Middle frontal gyrus (tissue), 1 donor: ENCODE measurements around the gene NACAD.
A peak's percentile ranks its signal among the peaks of the same experiment; 100 is the strongest.
"Not testable (repeated sequence)": the region's sequence is repeated elsewhere in the genome, so short reads cannot be mapped to it uniquely, and the experiment has no call there.

Experiments used
- DNase-seq: peaks from one replicate; pipeline ENCODE4 v3.0.0-alpha.2; 2015; ENCODE audit warnings: low spot score; ENCODE audit errors: extremely low spot score

Gene NACAD

DNA sequence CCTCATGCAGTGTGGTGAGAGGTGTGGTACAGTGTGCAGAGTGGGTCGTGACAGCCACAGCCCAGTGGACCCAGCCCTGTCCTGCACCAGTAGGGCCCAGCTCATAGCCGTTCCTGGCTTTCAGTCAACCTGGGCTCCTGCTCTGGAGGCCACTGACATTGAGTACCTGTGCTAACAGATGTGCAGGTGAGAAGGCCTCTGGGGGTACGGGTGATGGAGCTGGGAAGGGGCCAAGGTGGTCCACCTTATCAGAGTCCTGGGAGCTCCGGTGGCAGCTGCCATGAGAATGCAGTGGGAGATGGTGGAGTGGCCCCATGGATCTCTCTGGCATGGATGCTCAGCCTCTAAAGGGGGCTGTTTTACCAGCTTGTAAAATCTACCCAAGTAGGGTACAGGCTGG lies 28.8 kb upstream of the NACAD start:
- no peak for DNase-seq

DNA sequence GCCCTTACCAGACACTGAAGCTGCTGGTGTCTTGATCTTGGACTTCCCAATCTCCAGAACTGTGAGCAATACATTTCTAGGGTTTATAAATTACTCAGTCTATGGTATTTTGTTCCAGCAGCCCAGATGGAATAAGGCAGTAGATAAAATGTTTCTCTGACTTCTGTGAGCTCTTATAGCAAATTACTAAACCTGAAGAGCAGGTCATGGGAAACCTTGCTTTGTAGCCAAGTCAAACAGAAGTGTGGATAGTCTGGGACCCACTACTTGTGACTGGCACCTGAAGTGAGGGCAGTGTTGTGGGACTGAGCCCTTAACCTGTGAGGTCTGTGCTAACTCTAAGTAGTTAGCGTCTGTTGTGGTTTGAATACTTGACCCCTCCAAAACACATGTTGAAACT lies 27.3 kb upstream of the NACAD start:
- no peak for DNase-seq

DNA sequence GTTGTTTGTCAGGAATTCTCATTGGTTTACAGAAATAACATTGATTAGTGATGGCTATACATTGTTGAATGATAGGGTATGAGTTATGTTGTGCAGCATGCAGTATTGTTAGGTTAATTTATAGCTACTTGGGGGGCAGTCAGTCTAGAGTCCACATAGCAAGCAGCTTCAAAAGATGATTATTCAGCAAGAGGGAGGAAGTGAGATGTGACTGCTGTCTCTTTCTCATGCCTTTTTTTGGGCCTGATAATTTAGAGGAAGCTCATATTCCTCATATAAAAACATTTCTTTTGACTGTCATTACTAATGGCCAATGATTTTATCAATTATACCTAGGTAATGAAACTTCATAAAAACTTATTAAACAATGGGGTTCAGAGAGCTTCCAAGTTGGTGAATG lies 26.2 kb upstream of the NACAD start:
- no peak for DNase-seq

DNA sequence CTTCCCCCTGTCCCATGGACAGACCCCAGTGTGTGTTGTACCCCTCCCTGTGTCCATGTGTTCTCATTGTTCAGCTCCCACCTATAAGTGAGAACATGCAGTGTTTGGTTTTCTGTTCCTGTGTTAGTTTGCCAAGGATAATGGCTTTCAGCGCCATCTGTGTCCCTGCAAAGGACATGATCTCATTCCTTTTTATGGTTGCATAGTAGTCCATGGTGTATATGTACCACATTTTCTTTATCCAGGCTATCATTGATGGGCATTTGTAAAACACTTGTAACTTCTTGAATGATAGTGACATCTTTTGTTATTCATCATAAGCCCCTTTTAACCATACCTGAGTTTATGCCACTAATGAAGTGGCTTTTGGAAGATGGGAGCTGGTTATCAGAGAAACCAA lies 25.5 kb upstream of the NACAD start:
- DNase-seq = not testable (repeated sequence)

DNA sequence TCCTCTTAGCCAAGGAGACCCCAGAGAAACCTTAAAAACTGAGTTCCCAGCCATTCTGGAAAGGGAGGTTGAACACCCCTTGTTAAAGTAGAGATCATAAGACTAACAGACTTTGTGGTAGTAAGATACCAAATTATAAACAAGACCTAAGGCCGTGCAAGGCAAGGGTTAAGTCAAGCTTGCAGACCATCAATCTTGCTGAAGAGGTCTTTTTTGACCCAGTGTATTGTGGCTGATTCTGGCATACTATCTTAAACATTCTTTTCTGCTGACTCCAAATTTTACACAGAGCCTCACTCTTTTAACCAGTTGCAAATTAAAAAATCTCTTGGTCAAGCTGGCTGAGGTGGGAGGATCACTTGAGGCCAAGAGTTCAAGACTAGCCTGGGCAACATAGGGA lies 23.9 kb upstream of the NACAD start:
- DNase-seq = no peak

DNA sequence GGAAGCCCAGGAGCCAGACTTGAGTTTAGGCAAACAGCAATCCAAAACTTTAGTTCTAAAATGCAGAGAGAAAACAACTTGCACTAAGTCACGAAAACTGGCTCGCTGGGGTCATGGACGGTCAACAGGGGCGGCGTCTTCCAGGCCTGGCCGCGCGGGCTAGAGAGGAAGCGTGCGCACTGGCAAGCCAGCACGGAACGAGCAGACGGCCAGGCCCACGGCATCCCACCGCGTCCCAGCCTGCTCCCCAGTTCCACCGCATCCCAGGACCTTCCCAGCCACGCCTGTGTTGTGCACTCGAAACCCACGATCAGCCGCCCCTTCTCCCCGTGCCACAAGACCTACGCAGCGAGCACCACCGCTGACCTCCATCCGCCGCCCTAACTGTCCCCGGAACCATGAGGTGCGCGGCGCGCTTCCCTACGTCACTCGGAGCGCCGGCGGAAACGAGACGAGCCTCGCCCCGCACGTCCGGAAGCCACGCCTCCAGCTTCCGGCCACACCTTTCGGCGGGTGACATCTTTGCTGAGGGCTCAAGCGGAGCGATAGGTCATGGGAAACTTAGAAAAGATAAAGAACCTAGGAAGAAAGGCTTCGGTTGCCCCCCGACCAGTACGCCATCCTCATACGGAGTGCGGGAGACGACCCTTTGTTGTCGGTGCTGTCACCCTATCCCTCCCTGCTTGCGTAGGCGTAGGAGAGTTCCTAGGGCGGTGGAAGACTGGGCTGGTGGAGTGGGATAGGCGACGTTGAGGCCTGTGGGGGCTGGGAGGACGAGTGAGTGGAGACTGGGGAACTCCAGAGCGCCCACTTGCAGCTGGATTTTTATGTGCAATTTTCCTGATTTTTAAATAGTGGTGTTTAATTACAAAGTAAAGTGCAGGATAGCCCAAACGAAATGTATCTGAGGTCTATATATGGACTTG lies 22.8 kb upstream of the NACAD start, which contains the start of gene TBRG4:
Gene TBRG4 (minus strand): TSS at position 400 of the 926 bp plus-strand sequence. CDS start 2,460 bp downstream, outside the sequence.
- DNase-seq = peak; percentile 96

DNA sequence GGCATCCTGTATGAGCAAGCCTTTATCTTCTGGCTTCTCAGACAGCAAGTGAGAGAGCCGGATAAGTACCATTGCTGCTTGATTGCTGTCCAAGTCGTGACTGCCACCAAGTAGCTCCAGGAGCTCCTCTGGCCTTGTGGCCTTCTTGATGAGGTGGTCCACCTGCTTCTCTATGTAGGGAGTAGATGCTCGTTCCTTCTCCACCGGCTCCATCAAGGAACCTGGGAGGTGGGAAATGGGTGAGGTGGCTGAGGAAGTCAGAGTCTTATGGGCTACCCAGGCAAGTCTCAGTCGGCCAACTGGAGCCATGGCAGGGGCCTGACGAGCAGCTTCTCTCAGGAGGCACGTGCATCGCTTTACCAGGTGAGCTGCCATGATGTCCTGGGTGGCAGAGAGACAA lies 20.1 kb upstream of the NACAD start:
- DNase-seq = no peak

DNA sequence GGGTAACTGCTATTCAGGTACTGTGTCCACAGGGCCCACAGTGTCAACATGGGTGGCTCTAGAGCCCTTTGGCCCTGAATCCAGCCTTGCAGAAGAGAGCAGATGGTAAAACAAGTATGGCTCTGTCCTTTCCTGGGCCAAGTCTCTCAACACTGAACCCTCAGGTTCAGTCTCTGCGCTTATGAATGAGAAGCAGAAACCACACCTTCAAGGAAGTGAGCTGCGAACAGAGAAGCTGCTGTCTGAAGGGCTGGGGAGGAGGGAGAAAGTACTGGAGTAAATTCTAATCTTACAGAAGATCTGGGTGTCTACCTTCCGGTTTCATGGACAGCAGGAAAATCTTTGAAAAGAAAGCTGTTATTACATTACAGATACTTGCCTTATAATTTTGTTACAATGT lies 18.6 kb upstream of the NACAD start:
- DNase-seq = no peak

DNA sequence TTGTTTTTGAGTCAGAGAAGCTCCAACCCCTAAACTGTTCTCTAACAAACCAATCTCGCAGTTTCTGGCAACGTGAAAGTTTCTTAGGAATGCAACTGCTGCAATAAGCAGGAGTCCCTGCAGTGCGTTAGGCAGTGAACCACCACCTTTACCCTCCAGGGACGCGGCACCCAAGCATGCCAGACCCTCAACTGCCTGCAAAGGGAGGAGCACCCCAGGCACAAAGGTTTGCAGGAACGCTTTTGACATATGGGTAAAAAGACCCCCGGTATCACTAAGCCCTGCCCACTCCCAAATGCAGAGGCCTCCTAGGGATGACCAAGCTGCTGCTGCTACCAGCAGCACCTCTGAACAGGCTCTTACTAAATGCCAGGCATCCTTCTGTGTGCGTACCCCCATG lies 18.1 kb upstream of the NACAD start:
- no peak for DNase-seq

DNA sequence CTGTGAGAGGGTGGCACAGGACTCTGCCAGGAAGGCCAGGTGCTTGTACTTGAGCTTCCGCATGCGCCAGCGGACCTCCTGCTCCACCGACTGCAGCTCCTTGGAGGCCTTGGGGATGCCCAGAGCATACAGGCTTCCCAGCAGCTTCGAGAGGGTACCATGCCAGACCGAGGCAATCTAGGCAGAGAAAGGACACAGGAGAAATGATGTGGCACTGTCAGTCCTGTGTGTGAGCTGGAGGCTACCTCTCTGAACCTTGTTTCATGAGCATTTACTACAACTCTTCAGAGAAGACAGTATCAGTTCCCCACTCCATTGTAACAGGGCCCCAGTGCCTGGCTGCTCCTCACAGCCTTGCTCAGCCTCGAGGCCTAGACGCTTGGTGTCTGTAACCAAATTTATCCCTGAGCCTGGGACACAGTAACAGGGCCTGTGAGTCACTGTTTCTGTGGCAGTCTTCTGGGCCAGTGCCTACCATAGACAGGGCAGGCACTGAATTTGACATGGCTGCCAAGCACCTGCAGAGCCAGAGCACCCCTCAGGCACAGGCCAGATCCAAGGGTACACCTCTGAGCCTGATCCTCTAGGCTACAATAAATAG lies 16.9 kb upstream of the NACAD start:
- DNase-seq = no peak

DNA sequence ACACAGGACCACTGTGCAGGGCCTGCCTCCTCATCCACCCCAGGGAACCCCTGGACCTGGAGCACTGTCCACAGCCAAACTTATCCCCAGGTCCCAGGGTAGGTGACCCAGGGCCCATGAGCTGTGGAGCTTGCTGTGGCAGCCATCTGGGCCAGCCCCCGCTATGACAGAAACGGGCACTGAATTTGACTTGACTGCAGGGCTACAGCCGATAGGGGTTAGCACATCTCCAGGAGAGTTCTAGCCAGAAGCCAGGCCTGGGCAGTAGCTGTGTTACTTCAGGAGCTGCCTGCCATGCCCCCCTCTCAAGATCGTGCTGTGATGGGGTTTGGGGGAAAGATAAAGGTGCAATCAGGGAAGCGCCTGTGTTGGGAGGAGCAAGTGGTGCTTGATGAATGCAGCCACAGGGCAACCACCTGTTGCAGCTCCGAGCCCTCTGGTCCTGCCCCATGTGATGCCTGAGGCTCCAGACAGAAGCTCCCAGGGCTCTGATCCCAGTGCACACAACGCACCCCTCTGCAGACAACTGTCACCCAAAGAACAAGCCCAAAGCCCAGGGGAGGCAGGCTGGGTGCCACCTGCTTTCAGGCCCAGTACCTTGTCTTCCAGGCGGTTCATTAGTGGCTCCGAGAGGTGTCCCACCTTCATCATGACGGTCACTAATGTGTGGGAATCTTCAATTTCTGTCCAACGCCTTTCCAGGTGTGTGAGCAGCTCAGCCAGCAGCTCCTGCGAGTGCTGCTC lies 16.2 kb upstream of the NACAD start:
- no peak for DNase-seq

DNA sequence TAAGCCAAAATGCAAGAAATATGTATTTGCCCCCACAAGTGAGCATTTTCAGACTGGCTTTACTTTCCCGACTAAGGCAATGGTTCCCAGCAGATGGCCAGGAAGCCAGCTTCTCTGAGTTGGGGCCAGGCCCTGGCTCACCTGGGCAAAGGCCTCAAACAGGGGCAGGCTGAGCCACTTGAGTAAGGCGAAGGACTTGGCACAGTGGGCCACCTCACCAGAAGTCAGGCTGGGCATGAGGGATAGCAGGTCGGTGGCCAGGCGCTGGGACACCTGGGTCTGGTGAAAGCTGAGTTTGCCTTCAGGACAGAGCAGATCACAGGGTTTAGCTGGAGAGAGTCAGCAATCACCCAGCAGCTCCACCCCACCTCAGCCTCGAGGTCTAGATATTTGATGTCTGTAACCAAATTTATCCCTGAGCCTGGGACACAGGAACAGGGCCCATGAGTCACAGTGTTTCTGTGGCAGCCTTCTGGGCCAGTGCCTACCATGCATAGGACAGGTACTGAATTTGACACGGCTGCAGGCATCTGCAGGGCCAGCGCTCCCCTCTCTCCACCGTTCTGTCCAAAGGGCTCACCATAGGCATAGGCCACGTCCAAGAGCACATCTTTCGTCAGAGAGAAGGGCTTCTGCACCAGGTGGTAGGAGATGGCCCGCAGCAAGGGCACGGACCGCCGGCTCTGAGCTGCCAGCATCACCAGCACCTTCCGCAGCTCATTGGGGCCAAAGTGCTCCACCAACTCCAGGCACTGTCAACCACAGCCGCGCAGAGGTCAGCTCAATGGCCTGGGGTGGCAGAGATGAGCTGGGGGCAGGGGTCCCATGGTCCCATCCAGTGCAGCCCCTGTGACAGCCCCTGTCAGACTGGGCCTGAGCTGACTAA lies 15.4 kb upstream of the NACAD start:
- no peak for DNase-seq

DNA sequence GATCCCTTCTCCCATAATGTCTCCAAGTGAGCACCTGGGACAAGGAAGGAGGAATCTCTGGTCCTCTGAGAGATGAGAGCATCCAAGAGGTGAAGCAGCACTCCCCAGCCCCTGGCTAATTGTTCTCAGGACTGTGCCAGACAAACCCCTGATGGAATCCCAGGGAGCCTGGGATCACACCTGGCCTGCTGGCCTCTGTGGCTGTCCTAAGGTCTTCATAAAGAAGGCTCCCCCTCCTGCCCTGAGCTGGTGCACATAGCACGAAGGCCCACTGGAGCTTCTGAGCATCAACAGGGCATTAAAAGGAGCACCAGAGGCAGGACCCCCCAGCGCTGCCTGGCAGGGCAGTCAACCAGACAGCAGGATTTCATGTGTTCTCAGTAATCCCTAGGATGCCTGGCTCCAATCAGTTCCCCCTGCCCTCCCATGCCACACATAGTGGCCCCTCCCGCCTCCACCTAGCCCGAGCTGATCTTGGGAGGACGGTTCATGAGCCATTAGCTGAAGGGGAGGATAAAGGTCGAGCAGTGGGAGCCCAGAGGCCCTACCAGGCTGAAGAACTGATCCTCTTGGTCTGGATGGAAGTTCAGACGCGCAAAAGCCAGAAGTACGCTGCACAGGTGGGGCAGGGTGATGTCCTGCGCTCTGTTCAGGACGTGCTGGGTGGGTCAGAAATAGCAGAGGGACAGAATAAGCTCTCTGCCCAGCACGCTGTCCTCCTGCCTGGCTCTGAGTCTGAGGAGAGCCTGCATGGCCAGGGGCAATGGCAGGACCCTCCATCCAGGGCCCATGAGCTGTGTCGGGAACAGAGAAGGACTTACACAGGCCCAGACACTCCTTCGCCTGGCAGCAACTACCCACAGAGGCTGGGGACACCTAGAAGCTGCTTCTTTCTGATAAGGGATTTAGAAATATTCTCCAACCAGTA lies 14.3 kb upstream of the NACAD start:
- no peak for DNase-seq

DNA sequence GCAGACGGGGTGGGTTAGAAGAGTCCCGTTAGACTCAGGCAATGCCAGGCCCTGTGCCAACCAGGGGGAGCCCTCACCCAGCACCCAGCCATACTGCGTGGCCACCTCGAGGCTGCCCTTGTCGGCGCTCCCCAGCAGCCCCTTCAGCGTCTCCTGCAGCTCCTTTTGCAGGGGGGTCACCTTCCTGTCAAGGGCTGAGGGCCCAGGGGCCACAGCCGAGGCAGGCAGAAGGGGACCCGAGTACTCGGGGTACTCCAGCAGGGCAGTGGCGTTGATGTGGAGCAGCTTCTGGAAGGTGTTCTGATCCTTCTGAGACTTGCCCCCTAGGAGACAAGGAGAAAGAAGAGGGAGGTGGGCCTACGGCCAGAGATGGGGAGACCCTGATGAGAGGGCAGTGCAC lies 13.0 kb upstream of the NACAD start:
- DNase-seq = no peak

DNA sequence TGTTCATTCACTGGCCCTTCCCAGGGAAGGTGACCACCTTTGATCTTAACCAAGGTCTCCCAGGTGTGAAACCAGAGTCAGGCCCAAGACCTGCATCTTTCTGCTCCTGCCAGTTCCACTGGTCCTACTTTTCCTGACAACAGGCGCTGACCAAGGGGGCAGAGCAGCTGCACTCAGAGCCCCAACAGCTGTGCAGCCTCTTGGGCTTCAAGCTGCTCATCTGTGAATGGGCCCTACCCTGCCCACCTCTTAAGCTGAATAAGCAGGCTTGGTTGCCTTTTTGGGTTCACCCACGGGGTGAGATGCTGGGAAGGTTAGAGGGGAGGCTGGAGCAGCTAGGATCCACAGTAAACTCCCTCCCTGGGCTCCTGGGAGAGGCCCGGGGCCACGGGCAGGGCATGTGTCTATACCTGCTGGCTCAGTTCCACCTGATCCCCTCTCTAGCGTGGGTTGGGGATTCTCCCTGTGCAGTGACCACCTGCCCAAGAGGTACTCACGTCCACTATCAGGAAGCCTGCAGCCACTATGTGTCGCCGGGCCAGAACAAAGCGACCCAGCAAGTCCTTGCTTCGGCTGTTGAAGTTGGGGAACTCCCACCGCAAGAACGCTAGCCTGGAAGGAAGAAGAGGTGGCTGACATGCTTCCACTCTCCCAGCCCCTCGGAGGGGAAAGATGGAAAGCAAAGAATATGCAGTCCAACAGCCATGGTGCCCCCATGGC lies 12.2 kb upstream of the NACAD start:
- no peak for DNase-seq

DNA sequence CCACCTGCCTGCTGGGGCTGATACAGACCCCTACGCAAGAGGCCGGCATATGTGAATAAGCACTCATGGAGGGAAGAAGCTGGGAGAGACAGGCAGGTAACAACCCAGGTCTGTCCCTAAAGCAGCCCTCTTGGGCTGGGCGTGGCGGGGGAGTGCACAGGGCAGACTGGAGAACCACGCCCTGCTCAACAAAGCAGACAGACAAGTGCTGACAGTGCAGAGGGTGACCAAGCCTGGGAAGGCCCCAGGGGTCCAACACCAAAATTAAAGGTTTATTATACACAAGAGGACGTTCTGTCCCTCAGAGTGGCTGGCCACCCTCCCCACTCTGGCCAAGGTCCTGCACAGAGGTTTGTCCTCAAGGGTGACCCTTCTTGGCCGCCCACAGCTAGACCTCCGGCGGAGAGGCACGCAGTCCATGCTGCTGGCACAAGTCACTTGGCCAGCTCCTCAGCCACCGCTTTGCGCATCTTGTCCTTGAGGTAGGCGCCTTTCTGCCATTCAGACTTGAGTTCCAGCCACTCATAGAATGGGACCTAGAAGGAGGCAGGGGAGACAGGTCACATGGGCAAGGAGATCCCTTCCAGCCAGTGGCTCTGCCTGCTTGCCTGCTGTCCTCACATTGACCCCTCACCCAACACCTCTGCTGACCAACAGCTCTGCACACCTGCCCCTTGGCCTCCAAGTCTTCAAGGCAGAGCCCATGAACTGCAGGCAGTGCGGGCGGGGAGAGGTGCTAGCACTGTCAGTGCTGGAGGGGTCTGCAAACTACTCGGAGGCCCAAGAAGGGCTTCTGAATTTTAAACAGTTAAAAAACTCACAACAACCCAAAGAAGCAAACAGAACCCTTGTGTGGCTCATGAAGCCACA lies 11.4 kb upstream of the NACAD start:
- DNase-seq = no peak

DNA sequence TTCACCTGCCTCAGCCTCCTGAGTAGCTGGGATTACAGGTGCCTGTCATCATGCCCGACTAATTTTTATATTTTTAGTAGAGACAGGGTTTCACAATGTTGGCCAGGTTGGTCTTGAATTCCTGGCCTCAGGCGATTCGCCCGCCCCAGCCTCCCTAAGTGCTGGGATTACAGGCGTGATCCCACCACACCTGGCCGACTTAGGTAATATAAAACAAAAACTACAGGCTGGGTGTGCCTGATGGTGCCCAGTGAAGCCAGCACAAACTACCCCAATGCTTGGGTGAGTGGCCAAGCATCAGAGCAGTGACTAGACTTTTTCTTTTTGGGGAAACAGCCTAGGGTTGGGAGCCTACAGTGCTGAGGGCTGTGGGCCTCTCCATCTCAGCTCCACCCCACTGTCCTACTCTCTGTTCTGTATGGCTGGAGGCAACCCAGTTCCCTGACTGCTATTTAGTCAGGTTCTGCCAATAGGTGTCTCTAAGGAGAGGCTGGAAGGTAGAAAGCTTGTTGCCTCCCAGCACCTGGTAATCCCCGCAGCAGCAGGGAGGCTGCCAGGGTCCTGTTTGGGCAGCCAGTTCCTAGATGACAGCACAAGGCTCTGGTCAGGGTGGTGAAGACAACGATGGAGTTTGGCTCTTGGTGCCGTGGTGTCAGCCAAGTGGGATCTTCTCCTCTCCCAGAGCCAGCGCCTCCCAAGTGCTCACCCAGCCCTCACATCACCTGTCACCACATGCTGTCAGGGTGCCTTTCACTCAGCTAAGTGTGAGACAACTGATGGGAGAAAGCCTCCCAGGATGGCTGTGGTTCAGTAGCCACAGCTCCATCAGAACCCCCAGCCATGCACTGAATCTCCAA lies 10.4 kb upstream of the NACAD start:
- DNase-seq = no peak

DNA sequence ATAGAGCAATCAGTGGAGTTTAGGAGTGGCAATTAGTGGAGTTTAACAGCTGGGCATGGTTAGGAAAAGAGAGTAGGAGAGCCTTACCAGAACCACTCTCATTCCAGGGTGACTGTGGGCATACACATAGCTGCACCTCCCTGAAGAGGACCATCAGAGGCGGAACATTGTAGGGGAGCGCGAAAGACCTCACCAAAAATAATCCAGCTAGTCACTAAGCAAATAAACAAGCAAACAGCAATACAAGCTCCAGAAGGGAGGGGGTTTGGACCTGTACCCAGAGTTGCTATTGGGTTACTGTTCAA lies 4.1 kb upstream of the NACAD start:
- DNase-seq = no peak
